GM12872 (cell line): ENCODE data around the gene MICALL1.

Experiments
- TF ChIP-seq, protein P1 (sequence below): IDR thresholded peaks from 3 replicates; pipeline ENCODE4 v1.5.1; 2011; ENCODE audit warnings: low read depth, mild to moderate bottlenecking, low read length, moderate library complexity; ENCODE audit not compliant: insufficient read depth

MICALL1 gene, protein sequence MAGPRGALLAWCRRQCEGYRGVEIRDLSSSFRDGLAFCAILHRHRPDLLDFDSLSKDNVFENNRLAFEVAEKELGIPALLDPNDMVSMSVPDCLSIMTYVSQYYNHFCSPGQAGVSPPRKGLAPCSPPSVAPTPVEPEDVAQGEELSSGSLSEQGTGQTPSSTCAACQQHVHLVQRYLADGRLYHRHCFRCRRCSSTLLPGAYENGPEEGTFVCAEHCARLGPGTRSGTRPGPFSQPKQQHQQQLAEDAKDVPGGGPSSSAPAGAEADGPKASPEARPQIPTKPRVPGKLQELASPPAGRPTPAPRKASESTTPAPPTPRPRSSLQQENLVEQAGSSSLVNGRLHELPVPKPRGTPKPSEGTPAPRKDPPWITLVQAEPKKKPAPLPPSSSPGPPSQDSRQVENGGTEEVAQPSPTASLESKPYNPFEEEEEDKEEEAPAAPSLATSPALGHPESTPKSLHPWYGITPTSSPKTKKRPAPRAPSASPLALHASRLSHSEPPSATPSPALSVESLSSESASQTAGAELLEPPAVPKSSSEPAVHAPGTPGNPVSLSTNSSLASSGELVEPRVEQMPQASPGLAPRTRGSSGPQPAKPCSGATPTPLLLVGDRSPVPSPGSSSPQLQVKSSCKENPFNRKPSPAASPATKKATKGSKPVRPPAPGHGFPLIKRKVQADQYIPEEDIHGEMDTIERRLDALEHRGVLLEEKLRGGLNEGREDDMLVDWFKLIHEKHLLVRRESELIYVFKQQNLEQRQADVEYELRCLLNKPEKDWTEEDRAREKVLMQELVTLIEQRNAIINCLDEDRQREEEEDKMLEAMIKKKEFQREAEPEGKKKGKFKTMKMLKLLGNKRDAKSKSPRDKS

DNA sequence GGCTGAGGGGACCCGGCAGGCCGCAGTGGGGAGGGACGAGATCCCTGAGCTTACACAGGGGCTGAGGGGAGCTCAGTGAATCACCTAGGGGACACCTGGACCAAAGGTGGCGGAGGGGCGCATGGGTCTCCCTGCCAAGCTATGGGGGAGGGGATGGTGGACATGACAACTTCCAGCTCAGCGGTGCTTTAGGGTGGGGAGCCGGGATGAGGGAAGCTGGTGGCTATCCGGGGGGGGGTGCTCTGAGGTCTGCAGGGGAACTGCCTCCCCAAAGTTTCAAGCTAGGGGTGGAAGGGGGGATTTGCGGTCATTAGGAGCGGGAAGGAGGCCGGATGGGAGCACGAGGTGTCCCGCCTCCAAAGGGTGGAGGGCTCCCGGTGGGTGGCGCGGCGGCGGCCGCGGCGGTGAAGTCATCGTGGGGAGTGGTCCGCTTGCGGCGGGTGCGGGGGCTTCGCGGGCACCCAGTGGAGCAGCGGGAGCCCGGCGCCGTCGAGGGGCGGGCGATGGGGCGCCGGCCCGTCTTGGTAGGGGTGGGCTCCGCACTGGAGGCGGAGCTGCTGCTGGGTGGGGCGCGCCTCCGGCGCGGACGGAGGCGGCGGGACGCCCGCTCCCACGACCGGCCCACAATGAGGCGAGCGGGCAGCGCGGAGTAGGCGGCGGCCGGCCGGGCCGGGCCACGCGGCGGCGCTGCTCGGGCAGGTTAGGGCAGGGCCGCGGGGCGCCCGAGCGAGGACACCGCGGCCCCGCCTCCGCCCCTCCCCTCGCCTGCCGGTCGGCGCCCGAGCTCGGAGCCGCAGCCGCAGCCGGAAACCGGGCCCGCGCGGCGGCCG, at the start of gene MICALL1:
Gene MICALL1, plus strand, starts transcription at position 764 of the 830 bp plus-strand sequence. CDS start 126 bp downstream, outside the sequence.
- TF ChIP-seq, protein P1, sequence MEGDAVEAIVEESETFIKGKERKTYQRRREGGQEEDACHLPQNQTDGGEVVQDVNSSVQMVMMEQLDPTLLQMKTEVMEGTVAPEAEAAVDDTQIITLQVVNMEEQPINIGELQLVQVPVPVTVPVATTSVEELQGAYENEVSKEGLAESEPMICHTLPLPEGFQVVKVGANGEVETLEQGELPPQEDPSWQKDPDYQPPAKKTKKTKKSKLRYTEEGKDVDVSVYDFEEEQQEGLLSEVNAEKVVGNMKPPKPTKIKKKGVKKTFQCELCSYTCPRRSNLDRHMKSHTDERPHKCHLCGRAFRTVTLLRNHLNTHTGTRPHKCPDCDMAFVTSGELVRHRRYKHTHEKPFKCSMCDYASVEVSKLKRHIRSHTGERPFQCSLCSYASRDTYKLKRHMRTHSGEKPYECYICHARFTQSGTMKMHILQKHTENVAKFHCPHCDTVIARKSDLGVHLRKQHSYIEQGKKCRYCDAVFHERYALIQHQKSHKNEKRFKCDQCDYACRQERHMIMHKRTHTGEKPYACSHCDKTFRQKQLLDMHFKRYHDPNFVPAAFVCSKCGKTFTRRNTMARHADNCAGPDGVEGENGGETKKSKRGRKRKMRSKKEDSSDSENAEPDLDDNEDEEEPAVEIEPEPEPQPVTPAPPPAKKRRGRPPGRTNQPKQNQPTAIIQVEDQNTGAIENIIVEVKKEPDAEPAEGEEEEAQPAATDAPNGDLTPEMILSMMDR: peak; percentile 15; the same call in 1 of the 3 replicates

DNA sequence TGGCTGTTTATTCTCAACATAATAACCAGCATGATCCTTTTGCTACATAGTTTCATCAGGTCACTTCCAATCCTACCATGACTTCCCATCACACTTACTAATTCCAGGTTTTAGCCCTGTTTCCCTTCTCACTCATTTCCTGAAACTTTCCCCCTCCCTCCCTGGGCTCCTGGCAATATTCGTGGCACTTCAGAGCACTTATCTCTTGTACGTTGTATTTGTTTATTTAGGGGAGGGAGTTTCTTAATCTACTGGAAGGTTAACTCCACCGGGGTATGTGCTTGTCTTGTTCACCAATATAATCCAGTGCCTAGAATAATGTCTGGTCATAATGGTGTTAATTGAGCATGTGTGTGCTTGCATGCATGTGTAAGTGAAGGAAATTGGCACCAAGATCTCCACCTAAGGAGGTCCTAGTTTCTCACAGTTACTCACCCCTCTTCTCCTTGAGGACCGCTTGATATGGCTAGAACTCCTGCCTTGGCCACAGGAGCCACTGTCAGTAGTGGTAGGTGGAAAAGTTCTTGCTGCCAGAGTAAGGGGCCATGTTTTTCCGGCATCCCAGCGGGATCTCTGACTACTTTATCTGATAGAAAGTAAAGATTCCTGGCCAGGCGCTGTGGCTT, 45.2 kb upstream of the MICALL1 start:
- TF ChIP-seq, protein P1: no peak

DNA sequence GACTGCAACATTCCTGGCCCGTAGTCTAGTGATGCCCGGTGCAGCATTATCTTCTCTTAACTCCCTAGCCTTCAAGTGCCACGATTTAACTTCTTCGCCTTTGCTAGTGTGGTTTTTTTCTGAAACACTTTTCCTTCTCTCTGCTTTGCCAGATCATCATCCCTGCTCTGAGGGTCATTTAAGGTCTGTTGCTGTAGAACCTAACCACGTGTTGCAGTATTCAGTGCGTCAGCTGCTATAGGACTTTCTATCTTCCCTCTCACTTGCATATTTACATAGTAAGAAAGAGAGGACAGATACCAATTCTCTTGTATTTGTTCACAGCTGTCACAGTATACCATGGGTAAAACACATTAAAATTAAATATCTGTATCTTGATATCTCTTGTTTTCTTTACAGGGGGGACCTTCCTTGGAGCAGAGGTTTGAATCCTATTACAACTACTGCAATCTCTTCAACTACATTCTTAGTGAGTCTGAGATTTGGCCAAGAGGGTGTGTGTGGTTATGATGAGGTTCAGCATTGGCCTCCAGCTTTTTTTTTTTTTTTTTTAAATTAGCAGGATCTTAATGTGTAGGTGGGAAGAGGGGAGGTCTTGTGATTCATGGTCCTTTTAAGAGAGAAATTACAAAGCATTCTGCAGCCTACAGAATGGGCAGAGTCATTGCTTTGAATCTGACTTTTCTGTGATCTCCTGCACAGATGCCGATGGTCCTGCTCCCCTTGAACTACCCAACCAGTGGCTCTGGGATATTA, 43.3 kb upstream of the MICALL1 start:
- TF ChIP-seq, protein P1: no peak

DNA sequence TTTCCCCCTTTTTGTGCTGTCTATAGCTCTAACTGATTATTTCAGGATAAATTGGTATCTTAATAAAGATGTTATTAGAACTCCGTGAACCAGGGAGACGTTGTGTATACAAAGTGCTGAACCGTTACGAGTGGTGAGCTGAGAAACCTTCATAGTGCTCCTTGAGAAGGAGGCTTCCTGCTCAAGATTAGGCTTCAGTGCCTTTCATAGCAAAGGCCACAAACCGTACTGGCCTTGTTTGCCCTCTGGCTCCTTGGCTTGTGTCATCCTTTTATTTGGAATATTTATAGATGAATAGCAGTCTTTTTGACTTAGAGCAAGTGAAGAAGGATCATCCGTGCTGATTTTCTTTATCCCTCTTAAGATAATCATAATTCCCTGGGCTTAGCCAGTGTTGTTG, 40.6 kb upstream of the MICALL1 start:
- TF ChIP-seq, protein P1: no peak

DNA sequence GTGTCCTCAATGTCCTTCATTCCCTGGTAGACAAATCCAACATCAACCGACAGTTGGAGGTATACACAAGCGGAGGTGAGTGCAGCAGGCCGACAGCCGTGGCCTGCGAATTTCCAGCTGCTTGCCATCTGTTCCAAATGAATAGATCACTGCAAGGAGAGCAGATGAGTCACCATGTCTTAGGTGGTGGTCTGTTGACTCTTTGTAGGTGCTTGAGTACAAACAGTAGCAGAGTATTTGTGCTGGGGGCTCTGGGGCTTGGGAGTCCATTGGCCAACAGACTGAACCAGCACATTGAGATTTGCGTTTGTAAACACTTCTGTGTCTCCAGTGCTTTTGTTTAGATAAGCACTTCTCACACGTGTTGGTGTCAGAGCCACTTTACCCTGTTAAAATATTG, 35.8 kb upstream of the MICALL1 start:
- TF ChIP-seq, protein P1: no peak

DNA sequence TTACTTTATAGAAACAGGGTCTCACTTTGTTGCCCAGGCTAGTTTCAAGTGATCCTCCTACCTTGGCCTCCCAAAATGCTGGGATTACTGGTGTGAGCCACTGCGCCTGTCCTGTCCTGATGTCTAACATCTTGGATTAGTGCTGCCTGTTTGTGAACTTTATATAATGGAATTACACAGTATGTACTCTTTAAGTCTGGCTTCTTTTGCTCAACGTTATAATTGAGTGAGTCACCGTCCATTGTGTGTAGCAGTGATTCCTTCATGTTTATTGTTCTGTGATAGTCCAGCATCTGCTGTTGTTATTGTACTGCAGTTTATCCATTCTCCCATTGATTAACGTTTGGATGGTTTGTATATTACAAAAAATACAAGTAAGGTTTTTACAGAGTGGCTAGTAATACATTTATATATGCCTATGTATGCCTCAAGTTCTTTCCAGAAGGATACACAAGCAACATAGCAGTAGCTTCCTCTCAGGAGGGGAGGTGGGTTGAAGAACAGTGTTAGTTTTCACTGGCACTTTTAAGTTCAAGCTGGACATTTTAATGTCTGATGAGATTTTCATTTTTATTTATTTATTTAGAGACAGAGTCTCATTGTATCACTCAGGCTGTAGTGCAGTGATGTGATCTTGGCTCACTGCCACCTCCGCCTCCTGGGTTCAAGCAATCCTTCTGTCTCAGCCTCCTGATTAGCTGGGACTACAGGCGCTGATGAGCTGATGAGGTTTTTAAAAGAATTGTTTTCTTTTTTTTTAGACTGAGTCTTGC, 25.2 kb upstream of the MICALL1 start:
- TF ChIP-seq, protein P1: no peak
